Skeletal muscle cell (primary cell): Measurements from ENCODE around the gene SFXN3.

Source experiments
- DNase-seq: peaks from one replicate; pipeline ENCODE4 v3.0.0-alpha.2; 2010; ENCODE audit warnings: low read depth
- H3K4me3 ChIP-seq: 2 replicates; pipeline ENCODE4 v1.5.1; 2011; ENCODE audit warnings: low read depth, mild to moderate bottlenecking, control low read depth, low read length, moderate library complexity

SFXN3 gene

GRCh38 chr10:101065481-101066145, 34.6 kb downstream of the SFXN3 start:
- H3K4me3 ChIP-seq: peak overlapping the region; percentile 53

DNA sequence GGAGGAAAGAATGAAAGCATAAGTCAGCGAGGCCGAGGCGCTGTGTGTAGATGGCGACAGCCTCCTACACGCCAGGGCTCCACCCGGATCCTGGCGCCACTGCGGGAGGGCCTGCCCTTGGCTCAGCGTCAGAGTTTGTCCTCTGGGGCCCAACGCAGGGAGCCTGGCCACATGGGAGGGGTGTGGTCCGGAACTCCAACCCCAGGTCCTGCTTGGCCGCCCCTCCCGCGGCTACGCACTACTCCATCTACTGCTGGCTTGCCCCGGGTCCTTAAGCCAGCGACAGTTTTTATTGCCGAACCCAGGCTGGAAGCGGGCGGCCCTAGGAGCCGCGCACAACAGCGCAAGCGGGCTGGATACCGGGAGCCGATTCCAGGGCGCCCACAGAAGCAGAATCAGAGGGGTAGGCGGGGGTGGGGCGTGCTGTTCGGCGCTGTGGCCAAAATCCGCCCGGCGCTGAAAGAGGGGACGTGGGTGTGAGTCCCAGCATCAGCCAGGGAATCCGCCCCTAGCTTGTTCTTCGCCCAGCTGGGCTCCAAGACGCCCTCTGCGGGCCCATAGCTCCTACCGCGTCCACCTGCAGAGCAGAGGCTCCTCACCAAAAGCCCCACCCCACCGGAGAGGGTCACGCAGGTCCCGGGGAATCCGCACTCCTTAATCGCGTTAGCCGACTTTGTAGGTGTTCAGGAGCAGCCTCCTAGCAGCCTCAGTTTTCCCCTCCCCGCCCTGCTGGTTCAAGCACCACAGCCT, 35.3 kb downstream of the SFXN3 start:
- H3K4me3 ChIP-seq: peak overlapping the region; percentile 53
- no peak for DNase-seq

More at GRCh38 chr10:101065481-101066145, 34.6 kb downstream of the SFXN3 start:
- DNase-seq: no peak

DNA sequence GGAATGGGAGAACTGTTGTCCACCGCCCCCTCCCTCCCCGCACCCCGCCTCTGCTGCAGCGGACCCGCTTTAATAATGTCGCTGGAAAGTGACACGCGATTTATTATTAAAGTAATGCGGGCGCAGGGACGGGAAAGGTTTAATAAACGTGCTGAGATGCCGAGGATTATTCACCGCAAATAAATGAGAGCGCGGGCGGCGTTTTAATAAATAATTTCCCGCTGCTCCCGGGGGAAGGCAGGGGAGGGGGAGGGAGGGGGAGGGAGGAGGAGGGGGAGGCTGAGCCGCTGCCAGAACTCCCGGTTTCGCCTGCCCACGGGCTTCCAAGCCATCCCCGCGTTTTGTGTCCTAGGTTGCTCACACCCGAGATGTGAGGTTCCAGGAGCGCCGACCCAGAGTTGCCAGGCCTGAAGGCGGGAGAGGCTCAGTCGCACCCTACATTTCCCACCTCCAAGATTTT, 35.9 kb downstream of the SFXN3 start:
- DNase-seq: no peak
- peak overlapping the region; percentile 53 for H3K4me3 ChIP-seq

DNA sequence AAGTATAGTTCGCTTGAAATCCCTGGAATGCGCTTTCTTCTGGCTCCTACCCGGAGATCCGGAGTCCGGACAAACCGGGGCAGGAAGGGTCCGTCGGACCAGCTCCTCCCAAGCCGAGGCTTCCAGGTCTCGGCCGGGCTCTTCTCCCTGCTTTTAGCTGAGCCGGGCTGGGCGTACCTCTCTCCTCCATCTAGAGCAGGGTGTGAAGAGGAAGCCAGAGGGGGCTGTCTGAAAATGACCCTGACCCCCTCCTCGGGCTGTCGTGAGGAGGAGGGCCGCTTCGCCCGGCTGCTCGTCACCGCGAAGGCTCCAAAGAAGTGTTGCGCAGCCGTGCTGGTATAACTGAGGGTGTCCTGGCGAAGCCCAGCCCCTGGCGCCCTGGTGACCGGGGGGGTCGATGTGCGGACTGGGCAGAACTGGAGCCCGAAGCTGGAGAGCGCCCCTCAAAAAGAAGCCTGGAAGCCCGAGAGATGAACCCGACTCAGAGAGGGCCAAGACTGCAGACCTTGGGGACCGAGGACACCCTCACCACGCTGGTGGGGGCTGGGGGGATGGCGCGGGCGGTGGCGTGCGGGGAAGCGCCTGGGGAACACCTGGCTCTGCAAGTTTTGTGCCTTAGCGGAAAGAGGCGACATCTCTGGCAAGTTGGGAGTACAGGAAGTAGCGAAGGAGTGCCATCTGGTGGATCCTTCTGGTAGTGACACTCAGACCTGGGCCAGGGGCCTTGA, 36.5 kb downstream of the SFXN3 start:
- DNase-seq: peak; percentile 33
- peak overlapping the region; percentile 53 for H3K4me3 ChIP-seq

DNA sequence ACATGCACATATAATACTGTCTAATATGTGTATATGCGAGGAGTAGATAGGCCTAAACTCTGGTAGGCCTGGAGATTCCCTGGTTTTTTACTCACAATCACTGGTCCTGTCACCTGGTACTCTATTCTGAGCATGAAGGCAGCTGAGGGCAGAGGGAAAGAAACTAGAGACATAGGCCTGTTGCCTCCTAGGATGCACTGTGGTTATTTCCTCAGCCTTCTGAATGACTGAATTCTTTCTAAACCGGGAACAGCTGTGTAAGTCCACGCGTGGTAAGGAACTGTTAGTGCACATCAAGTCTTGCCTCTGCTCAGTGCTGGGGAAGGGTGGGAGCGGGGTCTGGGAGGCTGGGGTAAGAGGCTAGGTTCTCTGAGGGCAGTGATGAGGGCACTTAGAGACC, 38.4 kb downstream of the SFXN3 start:
- H3K4me3 ChIP-seq: no peak overlapping the region
- DNase-seq: no peak

GRCh38 chr10:101070098-101070497, 39.1 kb downstream of the SFXN3 start:
- H3K4me3 ChIP-seq: no peak overlapping the region
- no peak for DNase-seq

DNA sequence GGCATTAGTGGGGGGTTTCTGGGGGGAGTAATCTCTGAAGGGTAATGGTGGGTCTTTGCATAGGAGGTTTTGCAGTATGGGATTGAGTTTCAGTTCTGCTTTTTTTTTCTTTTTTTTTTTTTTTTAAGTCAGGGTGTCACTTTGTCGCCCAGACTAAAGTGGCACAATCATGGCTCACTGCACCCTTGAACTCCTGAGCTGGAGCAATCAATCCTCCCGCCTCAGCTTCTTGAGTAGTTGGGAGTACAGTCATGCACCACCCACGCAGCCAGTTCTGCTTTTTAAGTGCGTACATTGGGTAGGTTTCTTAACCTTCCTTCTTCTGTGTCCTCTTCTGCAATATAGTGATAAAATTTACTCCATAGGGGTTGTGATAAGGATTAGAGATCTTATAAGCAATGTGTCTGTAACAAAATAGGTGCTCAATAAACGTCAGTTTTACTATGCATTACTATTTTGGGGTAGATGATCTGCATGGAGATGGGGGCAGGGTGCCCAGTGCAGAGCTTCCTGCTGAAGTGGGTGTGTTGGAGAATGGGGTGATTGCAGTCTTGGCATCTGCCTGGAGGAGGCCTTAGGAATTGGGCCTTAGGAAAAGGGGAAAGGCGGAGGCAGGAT, 40.3 kb downstream of the SFXN3 start:
- DNase-seq: no peak
- no peak overlapping the region for H3K4me3 ChIP-seq

DNA sequence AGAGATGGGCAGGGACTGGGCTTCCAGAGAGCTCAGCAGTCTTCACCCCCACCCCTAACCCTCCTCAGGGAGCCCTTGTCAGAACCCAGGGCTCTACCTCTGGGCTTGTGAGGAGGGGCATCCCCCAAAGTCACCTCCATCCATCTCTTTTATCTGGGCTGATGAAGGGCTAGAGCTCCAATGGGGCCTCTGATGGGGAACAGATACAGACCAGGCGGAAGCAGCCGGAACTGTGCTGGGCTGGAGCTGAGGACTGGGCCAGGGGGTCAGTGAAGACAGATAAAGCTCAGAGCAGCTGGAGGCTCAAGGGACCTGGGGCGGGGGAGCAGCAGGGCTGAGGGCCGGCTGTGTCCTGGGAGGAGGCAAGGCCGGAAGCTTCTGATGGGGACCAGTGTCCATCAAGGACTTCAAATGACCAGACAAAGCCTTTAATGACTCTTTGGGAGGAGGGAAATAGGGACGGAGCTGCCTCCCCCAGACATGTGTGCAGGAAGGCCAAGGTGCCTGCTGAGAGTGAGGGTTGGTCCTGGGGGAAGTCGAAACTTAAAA, 40.9 kb downstream of the SFXN3 start:
- no peak for DNase-seq
- no peak overlapping the region for H3K4me3 ChIP-seq

GRCh38 chr10:101072923-101073322, 41.9 kb downstream of the SFXN3 start:
- no peak for DNase-seq
- no peak overlapping the region for H3K4me3 ChIP-seq

DNA sequence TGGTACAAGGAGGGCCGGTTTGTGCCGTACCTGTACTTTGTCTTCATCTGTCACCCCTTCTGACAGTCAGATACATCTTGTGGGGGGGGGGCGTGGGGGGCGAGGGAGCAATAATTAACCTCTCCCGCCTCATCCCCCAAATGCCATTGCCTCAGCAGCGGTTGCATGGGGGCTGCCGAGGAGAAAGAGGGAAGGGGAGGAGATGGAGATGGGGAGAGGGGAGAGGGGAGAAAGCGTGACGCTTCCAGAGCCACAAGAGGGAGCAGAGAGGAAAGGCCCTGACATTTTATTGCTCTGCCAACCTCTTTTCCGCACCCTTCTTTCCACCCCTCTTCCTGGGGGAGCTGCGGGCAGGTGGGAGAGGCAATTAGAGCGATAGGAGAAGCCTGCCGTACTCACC, 42.6 kb downstream of the SFXN3 start:
- no peak overlapping the region for H3K4me3 ChIP-seq
- DNase-seq: no peak

- no peak overlapping the region for H3K4me3 ChIP-seq
- DNase-seq: no peak
Observed at GRCh38 chr10:101075775-101076174, 44.7 kb downstream of the SFXN3 start.

GRCh38 chr10:101076630-101077029, 45.6 kb downstream of the SFXN3 start:
- no peak overlapping the region for H3K4me3 ChIP-seq
- no peak for DNase-seq

DNA sequence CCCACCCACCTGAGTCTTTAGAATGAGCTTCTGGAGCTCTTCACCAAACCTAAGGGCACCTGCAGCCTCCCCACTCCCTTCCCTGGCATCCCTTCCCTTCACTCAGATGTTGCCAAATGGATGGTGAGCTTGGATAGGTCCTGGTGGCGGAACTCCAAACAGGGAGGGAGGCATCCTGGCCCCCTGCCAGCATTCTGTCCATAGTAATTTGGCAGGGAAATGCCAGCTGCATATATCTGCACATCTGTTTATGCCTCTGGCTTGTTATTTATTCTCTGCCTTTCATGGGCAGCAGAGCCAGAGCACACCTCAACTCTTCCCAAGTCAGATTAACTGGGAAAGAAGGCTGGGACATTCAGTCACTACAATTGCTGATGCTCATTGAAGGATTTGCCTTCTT, 48.8 kb downstream of the SFXN3 start:
- DNase-seq: no peak

DNA sequence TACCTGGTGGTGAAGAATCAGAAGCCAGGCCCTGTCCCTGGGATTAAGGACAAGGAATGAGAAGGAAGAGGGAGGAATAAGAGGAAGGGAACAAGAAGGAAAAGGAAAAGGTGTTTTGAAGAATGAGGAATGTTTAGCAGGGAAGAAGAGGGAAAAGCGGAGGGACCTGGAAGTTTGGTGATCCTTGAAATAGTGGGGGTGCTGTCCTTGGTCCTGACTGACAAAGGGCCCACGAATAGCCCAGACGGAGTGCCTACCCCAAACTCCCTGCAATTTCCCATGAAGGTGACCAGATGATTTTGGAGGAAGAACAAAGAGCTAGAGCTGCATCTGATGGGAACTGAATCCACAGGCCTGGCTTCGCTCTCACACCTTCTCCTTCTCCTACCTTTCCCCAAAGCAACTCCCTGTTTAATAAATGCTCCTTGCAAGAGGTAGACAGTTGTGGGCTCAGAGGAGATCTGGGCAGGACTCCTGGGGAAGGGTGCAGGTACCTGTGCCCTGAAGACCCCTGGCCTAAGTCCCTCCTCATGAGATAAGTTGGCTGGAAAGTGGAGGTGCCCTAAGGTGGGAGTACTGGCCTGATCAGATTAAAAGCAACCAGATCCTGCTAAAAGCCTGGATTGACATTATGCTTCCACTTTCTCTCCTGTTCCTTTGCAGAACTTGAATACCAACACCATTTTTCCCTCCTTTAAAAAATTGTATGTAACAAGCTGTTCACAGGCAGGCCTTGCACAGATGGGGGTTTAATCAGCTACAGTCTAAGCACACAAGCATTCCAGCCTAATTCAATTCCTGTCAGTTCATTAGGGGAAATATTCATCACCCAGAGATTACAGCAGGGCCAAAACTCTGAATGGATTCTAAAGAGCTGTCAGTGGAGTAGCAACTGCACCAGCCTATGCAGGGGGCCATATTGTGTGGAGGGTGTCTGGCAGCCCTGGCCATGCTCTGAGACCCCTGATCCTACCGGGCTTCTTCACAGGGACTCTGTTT, 50.2 kb downstream of the SFXN3 start:
- DNase-seq: no peak
- no peak overlapping the region for H3K4me3 ChIP-seq

More for the DNA sequence above, 48.8 kb downstream of the SFXN3 start:
- no peak overlapping the region for H3K4me3 ChIP-seq

DNA sequence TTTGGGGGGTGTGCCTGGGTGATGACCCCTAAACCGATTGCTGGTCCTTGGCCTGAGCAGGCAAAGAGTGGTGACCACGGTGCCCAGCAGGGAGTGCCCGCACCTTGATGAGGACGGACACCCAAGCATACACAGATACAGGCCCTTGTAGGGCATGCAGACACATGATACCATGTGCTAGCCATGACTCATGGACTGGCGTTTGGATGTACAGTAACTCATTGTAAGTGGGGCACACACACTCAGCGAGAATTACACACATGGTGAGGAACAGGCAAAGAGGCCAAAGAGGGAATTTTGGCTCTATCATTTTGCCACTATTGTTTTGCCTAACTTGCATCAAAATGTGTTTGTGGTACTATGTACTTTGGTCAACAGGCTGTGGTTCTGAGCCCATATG, 54.8 kb downstream of the SFXN3 start:
- no peak overlapping the region for H3K4me3 ChIP-seq
- DNase-seq: no peak

DNA sequence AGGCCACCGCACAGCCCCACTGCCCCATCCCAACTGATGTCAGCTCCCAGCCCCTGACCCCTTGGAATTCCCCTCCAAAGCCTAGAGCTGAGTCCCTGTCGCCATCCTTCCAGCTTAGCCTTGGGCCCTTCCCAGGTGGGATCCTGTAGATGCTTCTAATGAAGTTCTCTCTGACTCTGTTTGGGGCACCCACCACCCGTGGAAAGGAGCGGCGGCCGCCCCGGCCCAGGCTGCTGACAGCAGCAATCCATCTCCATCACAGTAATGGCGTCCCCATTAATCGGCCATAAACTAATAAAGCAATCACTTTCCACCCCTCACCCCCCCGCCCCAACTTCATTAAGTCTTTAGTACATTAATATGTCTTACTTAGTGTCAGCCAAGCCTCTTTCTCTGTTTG, 56.3 kb downstream of the SFXN3 start:
- no peak overlapping the region for H3K4me3 ChIP-seq
- no peak for DNase-seq

GRCh38 chr10:101087965-101088364, 56.9 kb downstream of the SFXN3 start:
- no peak overlapping the region for H3K4me3 ChIP-seq
- DNase-seq: no peak

DNA sequence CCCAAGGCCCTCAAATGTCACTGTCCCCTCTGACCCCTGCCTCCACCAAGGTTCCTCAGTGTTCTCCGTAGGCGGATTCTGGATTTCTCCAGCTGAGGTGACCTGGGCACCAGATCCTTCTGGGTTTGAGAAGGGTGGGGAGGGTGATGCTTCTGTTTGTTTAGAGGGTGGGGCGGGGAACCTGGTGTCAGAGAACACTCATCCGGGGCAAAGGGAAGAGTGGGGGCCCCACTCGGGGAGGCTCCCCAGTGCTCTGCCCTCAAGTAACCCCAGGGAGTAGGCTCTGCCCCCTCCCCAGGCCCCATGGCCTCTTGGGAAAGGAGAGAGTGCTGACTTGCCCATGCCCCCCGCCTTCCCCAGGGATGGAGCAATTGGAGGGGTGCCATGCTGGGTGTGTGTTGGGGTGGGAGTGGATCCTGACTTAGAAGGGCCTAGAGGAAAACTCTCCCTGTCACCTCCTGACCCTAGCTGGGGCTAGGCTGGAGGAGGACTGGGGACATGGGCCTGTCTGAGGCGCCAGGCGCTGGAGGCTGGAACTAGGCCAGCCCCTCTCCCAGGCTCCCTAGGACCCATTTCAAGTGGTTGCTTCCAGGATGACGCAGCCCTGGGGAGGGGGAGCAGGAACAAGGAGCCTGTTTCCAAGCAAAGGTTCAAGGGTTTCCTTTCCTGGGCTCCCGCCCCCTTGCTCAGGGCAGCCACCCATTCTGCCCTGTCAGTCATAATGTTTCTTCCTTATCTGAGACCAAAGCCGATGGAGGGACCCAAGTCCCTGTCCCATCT, 58.7 kb downstream of the SFXN3 start:
- DNase-seq: no peak
- H3K4me3 ChIP-seq: no peak overlapping the region
